HG02642 (cell line): ENCODE measurements around the gene INAFM1.

Experiments used
- ATAC-seq: cut with Tn5 transposase; IDR thresholded peaks from one replicate; pipeline ENCODE4 v1.9.1; 2021; ENCODE audit warnings: mild to moderate bottlenecking; ENCODE audit not compliant: unreplicated experiment, poor library complexity

INAFM1 gene

GRCh38 chr19:47274071-47274890, at the start of gene INAFM1:
Gene INAFM1 (plus strand): TSS chr19:47274885. CDS start chr19:47274920, 35 bp downstream.
- peak; percentile 58 for ATAC-seq

DNA sequence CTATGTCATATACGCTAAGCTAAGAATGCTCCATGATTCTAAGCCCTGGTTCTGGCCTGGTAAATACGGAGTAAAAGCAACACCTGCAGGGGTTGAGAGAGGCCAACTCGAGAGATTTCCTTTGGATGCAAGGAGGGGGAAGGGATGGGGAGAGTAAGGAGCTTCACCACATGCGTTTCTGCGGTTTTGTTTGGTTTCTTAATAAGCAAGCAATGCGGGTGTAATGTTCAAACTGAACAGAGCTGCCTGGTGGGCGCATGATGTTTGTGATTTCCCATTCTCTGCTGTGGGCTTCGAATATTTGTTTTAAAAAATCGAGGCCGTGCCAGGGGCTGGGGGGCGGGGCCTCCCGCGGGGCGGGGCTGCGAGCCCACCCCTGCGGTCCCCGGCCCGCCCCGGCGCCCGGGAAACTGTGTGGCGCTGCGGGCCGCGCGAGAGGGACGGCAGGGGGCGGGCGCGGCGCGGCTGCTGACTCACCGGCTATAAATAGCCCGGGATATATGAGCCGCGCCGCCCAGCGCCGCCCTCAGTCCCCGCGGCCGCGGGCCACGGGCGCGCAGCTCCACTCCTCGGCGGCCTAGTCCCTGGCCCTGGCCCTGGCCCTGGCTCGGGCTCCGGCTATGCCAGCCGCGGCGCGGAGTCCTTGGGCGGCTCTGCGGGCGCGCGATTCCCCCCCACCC, 48.8 kb upstream of the INAFM1 start:
- peak; percentile 38 for ATAC-seq

- ATAC-seq, result peak; percentile 19
Measured at GRCh38 chr19:47226426-47227351, 48.0 kb upstream of the INAFM1 start.

DNA sequence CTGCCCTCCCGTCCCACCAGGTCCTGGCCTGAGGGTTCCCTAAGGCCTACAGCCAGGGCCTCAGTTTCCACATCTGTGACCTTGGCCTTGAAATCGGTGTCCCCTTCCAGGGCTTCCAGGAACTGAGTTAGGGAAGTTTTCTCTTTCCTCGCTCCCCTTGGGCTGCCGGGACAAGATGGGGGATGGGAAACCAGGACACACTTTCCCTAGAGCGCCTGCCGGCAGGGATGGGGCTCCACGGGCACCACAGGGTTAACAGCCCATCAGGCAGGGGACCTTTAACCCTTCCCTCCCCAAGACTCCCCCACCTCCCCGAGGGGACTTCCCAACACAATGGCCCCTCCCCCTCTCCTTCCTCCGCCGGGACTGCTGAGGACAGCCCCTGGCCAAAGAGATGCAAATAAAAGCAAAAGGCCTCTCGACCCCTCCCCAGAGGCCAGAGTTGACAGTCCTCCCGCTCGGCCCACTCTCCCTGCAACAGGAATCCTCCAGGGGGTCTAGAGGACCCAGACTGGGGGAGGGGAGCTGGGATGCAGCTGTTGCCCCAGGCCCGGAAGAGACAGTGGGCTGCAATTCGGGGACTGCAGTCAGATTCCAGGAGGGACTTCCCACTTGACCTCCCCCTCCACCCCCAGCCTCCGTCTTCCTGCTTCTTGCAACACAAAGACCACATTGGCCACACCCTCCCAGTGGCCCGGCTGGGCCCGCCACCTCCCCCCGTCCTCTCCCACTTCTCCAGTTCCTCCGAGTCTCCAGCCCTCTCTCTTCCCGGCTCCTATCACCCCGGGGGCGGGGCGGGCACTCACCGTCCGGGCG, 47.1 kb upstream of the INAFM1 start:
- ATAC-seq, result no peak

GRCh38 chr19:47228168-47228936, 46.3 kb upstream of the INAFM1 start:
- no peak for ATAC-seq

- no peak for ATAC-seq
Measured at GRCh38 chr19:47228937-47229675, 45.6 kb upstream of the INAFM1 start.

GRCh38 chr19:47229676-47230053, 45.0 kb upstream of the INAFM1 start:
- no peak for ATAC-seq

- peak; percentile 26 for ATAC-seq
Measured at GRCh38 chr19:47230054-47230920, 44.4 kb upstream of the INAFM1 start.

- ATAC-seq, result no peak
Measured at GRCh38 chr19:47230921-47231214, 43.8 kb upstream of the INAFM1 start, which contains the start of gene BBC3. Gene BBC3 (minus strand): TSS chr19:47231199. CDS start chr19:47228431, 2,768 bp downstream.

GRCh38 chr19:47231215-47232054, 43.2 kb upstream of the INAFM1 start:
- peak; percentile 38 for ATAC-seq

- ATAC-seq, result no peak
Measured at GRCh38 chr19:47232422-47233211, 42.1 kb upstream of the INAFM1 start.

- ATAC-seq, result no peak
Measured at GRCh38 chr19:47236072-47236675, 38.5 kb upstream of the INAFM1 start.

DNA sequence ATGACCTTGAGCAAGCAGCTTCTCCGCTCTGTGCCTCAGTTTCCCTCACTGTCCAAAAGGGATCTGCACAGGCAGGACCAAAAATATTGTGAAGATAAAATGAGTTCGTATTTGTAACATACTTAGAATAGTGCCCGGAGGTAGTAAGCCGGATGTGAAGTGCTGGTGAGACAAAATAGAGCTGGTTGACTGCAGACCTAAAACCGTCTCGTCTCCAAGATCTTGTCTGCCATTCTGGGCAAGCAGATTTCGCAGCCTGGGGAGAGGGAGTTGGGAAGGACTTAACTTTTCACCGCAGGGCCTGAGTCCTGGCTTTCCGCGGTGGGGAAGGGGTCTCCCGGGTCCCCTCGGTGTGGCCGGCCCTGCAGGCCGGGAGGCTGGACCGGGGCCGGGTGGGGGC, 35.5 kb upstream of the INAFM1 start:
- no peak for ATAC-seq

GRCh38 chr19:47239610-47240296, 34.9 kb upstream of the INAFM1 start:
- no peak for ATAC-seq

DNA sequence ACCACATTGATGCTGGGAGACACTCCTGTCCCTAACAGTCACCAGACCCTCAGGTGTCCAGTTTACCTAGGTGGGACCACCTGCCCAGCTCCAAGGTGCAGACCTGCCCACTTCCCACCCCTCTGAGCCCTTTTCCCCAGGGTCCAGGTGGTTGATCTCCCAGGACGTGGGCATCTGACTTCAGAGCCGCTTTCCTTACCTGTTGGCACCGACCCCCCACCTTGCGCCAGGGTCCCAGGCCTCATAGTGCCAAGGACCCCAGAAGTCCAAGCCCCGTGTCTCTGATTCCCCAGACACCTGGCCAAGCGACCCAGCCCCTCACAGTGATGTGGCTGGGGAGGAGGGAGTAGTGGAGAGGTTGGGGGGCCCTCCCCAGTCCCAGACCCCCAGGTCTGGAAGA, 34.1 kb upstream of the INAFM1 start:
- no peak for ATAC-seq
